Suppressor macrophage treated with lipopolysaccharide for 4 hours (primary cell): ENCODE results near the gene HIRIP3.
"Not testable (repeated sequence)": the region's sequence is repeated elsewhere in the genome, so short reads cannot be mapped to it uniquely, and the experiment has no call there.

ENCODE experiments used
- DNase-seq: peaks from one replicate; pipeline ENCODE4 v3.0.0-alpha.2; 2020

Gene HIRIP3

GRCh38 chr16:29995324-29995910, at the start of gene HIRIP3:
Gene HIRIP3 (minus strand): TSS chr16:29995617. CDS start chr16:29995605, 12 bp downstream.
- peak; percentile 94 for DNase-seq

- peak; percentile 47 for DNase-seq
Measured at GRCh38 chr16:30041841-30042240, 46.4 kb upstream of the HIRIP3 start.

DNA sequence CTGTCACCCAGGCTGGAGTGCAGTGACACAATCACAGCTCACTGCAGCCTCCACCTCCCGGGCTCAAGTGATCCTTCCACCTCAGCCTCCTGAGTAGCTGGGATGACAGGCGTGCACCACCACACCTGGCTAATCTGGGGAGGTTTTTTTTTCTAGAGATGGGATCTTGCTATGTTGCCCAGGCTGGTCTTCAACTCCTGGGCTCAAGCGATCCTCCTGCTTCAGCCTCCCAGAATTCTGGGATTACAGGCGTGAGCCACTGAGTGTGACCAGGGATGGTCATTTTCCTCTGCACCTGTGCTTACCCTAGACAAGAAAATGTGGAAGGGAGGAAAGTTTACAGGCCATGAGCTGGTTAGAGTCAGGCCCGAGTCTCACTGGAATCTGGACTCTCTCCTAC, 45.3 kb upstream of the HIRIP3 start:
- DNase-seq: not testable (repeated sequence)

DNA sequence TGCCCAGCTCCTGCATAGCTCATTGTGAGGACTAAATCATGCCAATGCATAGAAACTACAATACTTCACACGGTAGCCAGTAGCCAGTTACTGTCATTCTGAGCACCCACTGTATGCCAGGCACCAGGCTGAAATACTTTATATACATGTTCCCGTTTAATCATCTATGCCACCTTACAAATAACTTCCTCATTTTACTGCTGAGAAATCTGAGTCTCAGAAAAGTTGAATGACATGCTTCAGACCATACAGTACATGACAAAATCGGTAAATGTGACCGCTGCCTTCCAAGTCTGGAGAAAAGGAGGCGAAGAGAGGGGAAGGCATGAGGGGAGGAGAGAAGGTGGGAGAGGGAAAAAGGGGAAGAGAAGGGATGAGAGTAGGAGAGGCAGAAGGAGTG, 44.8 kb upstream of the HIRIP3 start:
- DNase-seq: peak; percentile 41

- no peak for DNase-seq
Measured at GRCh38 chr16:30033270-30033669, 37.9 kb upstream of the HIRIP3 start.

DNA sequence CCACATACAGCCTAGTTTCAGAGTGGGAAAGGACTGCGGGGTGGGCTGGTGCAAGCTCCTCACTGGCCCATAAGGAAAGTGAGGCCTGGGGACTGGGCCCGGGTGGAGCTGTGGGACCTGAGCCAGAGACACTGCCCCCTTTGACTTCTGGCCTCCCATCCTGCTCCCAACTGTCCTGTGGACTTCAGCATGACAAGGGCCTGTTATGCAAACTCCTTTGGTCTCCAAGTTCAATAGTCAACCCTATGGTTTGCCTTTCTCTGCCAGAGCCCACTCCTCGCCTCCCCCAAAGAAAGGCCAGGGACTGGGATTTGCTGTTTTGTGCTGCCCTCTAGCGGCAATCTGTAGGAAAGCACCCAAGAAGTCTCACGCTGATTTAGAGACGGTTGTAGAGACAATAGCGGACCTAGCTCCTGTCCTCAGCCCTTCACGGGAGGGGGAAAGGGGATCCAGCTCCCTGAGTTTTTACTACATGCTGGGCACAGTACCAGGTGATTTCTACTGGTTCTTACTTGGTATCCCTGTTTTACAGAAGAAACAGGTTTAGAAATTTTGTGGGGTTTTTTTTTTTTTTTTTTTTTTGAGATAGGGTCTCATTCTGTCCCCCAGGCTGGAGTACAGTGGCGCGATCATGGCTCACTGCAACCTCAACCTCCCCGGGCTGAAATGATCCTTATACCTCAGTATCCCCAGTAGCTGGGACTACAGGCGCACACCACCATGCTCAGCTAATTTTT, 36.8 kb upstream of the HIRIP3 start:
- peak; percentile 73 for DNase-seq

DNA sequence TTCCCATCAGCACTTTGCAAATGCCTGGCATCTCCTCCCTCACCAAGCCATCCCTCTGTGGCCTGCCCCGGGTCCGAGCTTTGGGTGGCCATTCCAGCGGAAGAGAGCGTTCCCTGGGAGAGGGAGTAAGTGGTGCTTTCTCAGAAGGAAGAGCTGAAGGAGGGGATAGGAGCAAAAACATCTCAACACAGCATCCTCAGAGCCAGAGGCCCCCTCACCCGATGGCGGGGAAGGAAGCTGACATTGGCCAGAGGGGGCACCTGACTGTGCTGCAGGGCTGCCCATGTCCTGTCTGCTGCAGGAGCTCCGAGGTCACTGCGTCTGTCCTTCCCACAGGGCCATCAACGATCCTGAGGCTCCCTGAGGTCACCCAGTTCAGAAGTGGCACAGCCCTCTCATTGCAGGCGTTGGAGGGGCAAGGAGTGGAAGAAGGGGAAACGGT, 36.1 kb upstream of the HIRIP3 start:
- DNase-seq: no peak

DNA sequence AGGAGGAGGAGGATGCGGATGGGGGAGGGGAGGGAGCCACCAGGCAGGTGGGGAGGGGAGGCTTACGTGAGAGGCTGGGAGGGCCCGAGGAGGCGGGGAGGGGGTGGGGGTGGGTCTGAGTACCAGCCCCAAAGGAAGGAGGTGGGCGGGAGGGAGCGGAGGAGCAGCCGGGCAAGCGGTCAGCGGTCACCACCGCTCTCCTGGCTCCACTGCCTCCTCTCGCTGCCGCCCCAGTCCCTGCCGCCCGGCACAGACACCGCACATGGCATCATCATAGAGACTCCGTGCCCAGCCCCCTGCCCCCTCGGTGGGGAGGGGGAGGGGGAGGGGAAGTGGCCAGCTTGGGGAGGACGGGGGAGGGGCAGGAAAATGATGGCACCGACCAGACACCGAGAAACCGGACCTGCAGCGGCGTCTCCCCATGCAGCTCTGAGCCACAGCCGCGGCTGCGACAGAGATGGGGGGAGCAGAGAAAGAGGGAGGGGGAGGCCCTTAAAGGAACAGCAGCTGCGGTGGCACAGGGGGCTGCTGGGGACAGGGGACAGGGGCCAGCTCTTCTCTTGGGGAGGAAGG, 35.5 kb upstream of the HIRIP3 start, which contains the start of gene TLCD3B:
TLCD3B (minus strand) TSS at position 431 of the 573 bp plus-strand sequence. CDS start 744 bp downstream, outside the sequence.
- DNase-seq: no peak

GRCh38 chr16:30030011-30030685, 34.7 kb upstream of the HIRIP3 start:
- DNase-seq: no peak

DNA sequence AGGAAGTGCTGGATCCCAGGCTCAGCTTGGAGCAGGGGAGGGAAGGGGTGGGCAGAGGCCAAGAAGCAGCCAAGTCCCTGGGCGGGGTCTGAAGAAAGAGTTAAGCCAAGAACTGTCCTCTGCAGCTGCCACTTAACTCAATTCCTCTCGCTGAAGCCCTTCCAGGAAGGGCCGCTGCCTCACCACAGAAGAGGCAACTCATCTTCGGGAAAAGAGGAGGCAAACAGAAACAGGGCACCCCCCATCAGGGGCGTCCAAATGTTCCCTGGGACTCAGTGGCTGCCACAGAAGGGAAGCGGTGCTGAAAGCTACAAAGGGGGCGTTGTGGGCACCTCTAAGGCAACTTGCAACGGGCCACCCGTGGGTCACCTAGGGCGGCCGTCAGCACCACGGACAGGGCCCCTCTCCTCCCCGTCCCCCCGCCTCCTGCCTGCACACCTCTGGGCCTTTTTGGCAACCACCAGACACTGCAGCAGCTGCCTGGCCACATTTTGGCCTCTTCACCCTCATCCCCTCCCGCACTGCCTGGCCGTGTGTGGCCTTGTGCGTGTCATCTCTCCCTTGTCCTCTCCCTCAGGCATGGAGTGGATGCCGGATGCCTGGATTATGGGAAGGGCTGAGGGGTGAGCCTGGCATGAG, 33.1 kb upstream of the HIRIP3 start:
- no peak for DNase-seq

GRCh38 chr16:30027588-30028437, 32.4 kb upstream of the HIRIP3 start:
- DNase-seq: no peak

GRCh38 chr16:30026449-30026848, 31.0 kb upstream of the HIRIP3 start:
- DNase-seq: no peak

DNA sequence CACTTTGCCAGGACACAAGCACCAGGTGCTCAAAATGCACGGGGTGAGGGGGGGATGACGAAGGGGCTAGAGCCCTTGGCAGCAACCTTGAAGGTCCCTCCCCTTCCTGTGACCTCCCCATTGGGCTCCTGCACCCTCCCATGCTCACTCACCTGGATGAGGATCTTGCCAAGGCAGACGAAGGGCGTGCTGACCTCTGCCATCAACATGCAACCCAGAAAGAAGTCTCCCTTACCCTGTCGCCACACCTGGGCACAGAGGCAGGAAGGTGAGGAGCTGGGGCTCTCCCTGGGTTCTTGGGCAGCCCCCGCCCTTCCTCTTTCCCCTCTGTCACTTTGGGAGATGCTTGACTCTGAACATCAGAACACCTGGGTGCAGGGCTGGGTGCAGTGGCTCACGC, 30.2 kb upstream of the HIRIP3 start:
- no peak for DNase-seq

DNA sequence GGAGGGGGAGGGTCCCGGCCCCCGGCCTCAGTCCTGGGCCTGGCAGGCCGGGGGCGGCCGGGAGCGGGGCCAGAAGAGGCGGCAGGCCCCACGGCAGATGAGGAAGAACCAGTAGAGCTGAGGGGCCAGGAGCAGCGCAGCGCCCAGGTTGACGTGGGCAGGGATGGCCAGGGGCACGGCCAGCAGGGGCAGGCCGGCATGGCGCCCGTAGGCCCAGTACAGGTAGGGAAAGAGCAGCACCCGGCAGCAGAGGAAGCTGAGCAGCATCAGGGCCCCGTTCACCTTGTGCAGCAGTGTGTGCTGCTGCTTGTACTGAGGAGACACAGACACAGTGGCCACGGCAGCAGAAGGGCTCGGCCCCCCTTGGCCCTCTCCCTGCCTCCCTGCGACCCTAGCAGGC, 29.7 kb upstream of the HIRIP3 start:
- DNase-seq: no peak

GRCh38 chr16:30024451-30024850, 29.0 kb upstream of the HIRIP3 start:
- DNase-seq: no peak

DNA sequence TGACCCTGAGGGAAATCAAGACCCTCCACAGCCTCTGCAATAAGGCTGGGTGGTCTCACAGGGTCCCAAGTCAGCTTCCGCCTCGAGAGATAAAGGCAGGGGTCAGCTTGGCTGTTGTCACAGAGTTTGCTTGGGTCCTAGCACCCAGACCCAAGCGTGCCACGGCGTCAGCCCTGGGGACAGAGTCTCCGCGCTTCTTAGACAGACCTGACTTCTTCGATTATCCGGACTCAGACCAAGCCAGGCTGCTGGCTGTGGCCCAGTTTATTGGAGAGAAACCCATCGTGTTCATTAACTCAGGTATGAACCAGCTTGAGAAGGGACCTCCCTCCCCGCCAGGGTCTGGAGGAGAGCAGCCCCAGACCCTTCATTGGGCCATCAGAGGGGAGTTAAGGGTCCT, 28.2 kb upstream of the HIRIP3 start:
- no peak for DNase-seq

DNA sequence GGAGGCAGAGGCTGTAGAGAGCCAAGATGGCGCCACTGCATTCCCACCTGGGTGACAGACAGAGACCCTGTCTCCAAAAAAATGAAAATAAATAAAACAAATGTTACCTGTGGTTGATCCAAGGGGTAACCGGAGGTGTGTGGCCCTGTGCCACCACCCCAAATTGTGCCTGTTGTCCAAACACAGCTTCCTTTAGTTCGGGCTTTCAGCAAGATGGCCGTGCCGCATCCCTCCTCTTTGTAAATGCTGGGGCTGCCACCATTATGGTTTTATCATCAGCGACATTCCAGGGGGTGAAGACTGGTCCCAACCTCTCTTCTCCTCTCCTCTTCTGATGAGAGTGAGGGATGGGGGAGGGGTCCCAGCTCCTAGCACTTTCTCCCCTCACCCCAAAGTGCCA, 27.5 kb upstream of the HIRIP3 start, which contains the start of gene C16orf92:
C16orf92 (plus strand) TSS at position 312 of the 400 bp plus-strand sequence. CDS start 143 bp downstream, outside the sequence.
- no peak for DNase-seq

DNA sequence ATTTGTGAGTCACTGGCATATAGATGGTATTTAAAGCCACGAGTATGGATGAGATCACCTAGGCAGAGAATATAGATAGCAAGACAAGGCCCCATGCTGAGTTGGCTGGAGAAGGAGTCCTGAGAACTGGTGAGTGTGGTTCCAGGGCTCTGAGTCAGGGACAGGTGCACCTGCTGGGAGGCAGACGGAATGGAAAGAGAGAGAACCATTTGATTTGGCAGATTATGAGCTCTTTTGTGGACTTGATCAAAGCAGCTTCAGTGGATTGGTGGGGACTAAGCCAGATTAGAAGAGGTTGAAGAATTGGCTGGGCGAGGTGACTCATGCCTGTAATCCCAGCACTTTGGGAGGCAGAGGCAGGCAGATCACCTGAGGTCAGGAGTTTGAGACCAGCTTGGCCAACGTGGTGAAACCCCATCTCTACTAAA, 23.3 kb upstream of the HIRIP3 start:
- DNase-seq: no peak

GRCh38 chr16:30017937-30018336, 22.5 kb upstream of the HIRIP3 start:
- DNase-seq: not testable (repeated sequence)

DNA sequence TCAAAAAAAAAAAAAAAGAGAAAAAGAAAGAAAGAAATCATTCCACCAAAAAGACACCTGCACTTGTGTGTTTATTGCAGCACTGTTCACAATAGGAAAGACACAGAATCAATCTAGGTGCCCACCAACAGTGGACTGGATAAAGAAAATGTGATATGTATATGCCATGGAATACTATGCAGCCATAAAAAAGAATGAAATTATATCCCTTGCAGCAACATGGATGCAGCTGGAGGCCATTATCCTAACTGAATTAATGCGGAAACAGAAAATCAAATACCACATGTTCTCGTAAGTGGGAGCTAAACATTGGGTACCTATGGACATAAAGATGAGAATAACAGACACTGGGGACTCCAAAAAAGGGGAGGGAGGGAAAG, 21.9 kb upstream of the HIRIP3 start:
- no peak for DNase-seq

DNA sequence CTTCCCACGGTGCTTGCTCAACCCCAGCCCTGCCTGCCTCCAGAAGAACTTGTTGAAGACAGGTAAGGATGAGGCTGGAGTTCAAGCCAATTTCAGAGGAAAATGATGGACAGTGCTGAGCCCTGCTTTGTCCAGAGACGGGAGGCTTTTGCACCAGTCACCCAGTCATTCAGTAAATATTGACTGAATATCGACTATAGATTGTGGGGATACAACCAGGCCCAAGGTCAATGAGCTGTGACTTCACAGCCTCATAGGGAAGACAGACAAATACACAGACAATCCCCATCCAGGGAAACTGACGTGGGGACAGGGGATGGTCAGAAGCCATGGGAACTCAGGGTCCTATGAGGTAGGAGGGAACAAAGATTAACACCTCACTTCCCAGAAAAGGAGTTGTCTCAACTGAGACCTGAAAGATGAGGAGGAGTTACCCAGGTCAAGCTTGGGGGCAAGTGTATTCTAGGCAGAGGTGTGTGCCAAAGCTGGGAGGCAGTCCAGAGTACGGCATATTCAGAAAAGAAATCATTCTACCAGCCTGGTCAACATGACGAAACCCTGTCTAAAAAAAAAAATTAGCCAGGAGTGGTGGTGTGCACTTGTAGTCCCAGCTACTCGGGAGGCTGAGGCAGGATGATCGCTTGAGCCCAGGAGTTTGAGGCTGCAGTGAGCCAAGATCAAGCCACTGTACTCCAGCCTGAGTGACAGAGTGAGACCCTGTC, 21.3 kb upstream of the HIRIP3 start:
- DNase-seq: no peak
